HEK293 (cell line): Measurements from ENCODE around the gene CDC27.
"Not testable (repeated sequence)": the region's sequence is repeated elsewhere in the genome, so short reads cannot be mapped to it uniquely, and the experiment has no call there.

ENCODE experiments used
- CTCF ChIA-PET: fragments of 350-600 bp; formaldehyde crosslinking; extraction: SDS; loops from one replicate; lab custom pipeline; 2021; ENCODE audit warnings: antibody characterized with exemption; lab: Yijun Ruan, JAX
- POLR2A ChIA-PET: fragments of 300-600 bp; formaldehyde crosslinking; extraction: SDS; loops from one replicate; lab custom pipeline; 2020; ENCODE audit warnings: antibody characterized with exemption, inconsistent platforms; lab: Yijun Ruan, JAX
- H3K27ac ChIP-seq: fragments of 200-500 bp; sonication (Bioruptor generic); 2 replicates; pipeline ENCODE4 v1.5.1; 2014; ENCODE audit warnings: low read depth, low read length, control low read depth, inconsistent platforms; ENCODE audit errors: extremely low read depth
- H3K36me3 ChIP-seq, 2 experiments: fragments of 200-500 bp in 1 of 2; sonication (Bioruptor generic) in 1 of 2; 1 replicate in 1 of 2; 2 replicates in 1 of 2; pipeline ENCODE4 v1.5.1; 2014 to 2017; ENCODE audit warnings: inconsistent platforms in 2 of 2, low read length in 2 of 2; ENCODE audit not compliant: control insufficient read depth in 2 of 2, insufficient read depth in 1 of 2
- H3K4me1 ChIP-seq: fragments of 200-500 bp; sonication (Bioruptor generic); 2 replicates; pipeline ENCODE4 v1.5.1; 2014; ENCODE audit warnings: mild to moderate bottlenecking, low read length, inconsistent platforms; ENCODE audit not compliant: control insufficient read depth, insufficient read depth
- H3K4me3 ChIP-seq: 2 replicates; pipeline ENCODE4 v1.5.1; 2011; ENCODE audit warnings: low read depth, mild to moderate bottlenecking, control low read depth, low read length, moderate library complexity
- H3K9me3 ChIP-seq: fragments of 200-500 bp; sonication (Bioruptor generic); 2 replicates; pipeline ENCODE4 v1.5.1; 2014; ENCODE audit warnings: low read depth, low read length, inconsistent platforms; ENCODE audit not compliant: control insufficient read depth, insufficient read depth
- GLIS1 ChIP-seq: fragments of 450-650 bp; formaldehyde crosslinking; IDR thresholded peaks from 2 replicates; pipeline ENCODE4 v1.5.1; 2016; ENCODE audit warnings: missing biosample characterization, missing genetic modification characterization
- WT1 ChIP-seq: fragments of 450-650 bp; formaldehyde crosslinking; IDR thresholded peaks from 2 replicates; pipeline ENCODE4 v1.5.1; 2016; ENCODE audit warnings: missing biosample characterization, missing genetic modification characterization
- ZBTB10 ChIP-seq: fragments of 450-650 bp; formaldehyde crosslinking; IDR thresholded peaks from 2 replicates; pipeline ENCODE4 v1.5.1; 2016; ENCODE audit warnings: missing biosample characterization, missing genetic modification characterization
- ZEB2 ChIP-seq: fragments of 450-650 bp; formaldehyde crosslinking; IDR thresholded peaks from 2 replicates; pipeline ENCODE4 v1.5.1; 2016; ENCODE audit warnings: missing biosample characterization, missing genetic modification characterization
- ZIC2 ChIP-seq: fragments of 450-650 bp; formaldehyde crosslinking; IDR thresholded peaks from 2 replicates; pipeline ENCODE4 v1.5.1; 2016; ENCODE audit warnings: missing biosample characterization, missing genetic modification characterization
- ZNF121 ChIP-seq: fragments of 450-650 bp; formaldehyde crosslinking; IDR thresholded peaks from 2 replicates; pipeline ENCODE4 v1.5.1; 2016; ENCODE audit warnings: missing biosample characterization, missing genetic modification characterization
- ZNF138 ChIP-seq: fragments of 450-650 bp; formaldehyde crosslinking; IDR thresholded peaks from 2 replicates; pipeline ENCODE4 v1.5.1; 2016; ENCODE audit warnings: missing biosample characterization, missing genetic modification characterization, borderline replicate concordance
- ZNF248 ChIP-seq: fragments of 450-650 bp; formaldehyde crosslinking; IDR thresholded peaks from 2 replicates; pipeline ENCODE4 v1.5.1; 2017; ENCODE audit warnings: missing biosample characterization, missing genetic modification characterization
- ZNF350 ChIP-seq: fragments of 450-650 bp; formaldehyde crosslinking; IDR thresholded peaks from 2 replicates; pipeline ENCODE4 v1.5.0; 2017; ENCODE audit warnings: missing biosample characterization, mild to moderate bottlenecking, missing genetic modification characterization
- ZNF394 ChIP-seq: fragments of 450-650 bp; formaldehyde crosslinking; IDR thresholded peaks from 2 replicates; pipeline ENCODE4 v1.5.1; 2016; ENCODE audit warnings: missing biosample characterization, missing genetic modification characterization, mild to moderate bottlenecking, moderate library complexity, borderline replicate concordance
- ZNF677 ChIP-seq: fragments of 450-650 bp; IDR thresholded peaks from 2 replicates; pipeline ENCODE4 v1.5.0; 2018; ENCODE audit warnings: missing biosample characterization, mild to moderate bottlenecking, missing genetic modification characterization, moderate library complexity
- ZXDB ChIP-seq: fragments of 450-650 bp; formaldehyde crosslinking; IDR thresholded peaks from 2 replicates; pipeline ENCODE4 v1.5.1; 2016; ENCODE audit warnings: missing biosample characterization, missing genetic modification characterization
- TF ChIP-seq, protein P1 (sequence below): fragments of 450-650 bp; formaldehyde crosslinking; IDR thresholded peaks from 2 replicates; pipeline ENCODE4 v1.5.1; 2016; ENCODE audit warnings: missing biosample characterization, missing genetic modification characterization
- TF ChIP-seq, protein P2 (sequence below): fragments of 450-650 bp; formaldehyde crosslinking; IDR thresholded peaks from 2 replicates; pipeline ENCODE4 v1.5.1; 2016; ENCODE audit warnings: missing biosample characterization, missing genetic modification characterization
- TF ChIP-seq, protein P3 (sequence below): fragments of 450-650 bp; formaldehyde crosslinking; IDR thresholded peaks from 2 replicates; pipeline ENCODE4 v1.5.1; 2016; ENCODE audit warnings: missing biosample characterization, missing genetic modification characterization

Gene CDC27

GRCh38 chr17:47076171-47076570, 112.9 kb downstream of the CDC27 start:
- Histone ChIP-seq H3K4me3 (no peak overlapping the region), H3K4me1 (peaks cover 4% of the 10 kb centered on the region; the same call in 1 of the 2 replicates), H3K9me3 (no peaks in the 10 kb centered on the region), H3K27ac (no peak overlapping the region), H3K36me3 (peaks cover 0 to 5% of the 10 kb centered on the region in 2 experiments; a peak in 1 of 3 replicates)
- TF ChIP-seq, protein P1, sequence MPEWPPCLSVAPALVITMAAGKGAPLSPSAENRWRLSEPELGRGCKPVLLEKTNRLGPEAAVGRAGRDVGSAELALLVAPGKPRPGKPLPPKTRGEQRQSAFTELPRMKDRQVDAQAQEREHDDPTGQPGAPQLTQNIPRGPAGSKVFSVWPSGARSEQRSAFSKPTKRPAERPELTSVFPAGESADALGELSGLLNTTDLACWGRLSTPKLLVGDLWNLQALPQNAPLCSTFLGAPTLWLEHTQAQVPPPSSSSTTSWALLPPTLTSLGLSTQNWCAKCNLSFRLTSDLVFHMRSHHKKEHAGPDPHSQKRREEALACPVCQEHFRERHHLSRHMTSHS (tag by site-specific recombination): no peak
- TF ChIP-seq ZNF677: peak; percentile 68
- ChIA-PET CTCF (interaction anchor here (0.7 kb wide), 1 partner anchor 75 kb away, joined by 3 read pairs; no protein-coding TSS in a partner anchor), POLR2A (interaction anchor here (1.3 kb wide), 1 partner anchor 9 kb away, joined by 5 read pairs; no protein-coding TSS in a partner anchor)

GRCh38 chr17:47074361-47074760, 114.7 kb downstream of the CDC27 start:
- CTCF ChIA-PET, H3K9me3 ChIP-seq, H3K36me3 ChIP-seq, H3K4me3 ChIP-seq, H3K27ac ChIP-seq, POLR2A ChIA-PET, H3K4me1 ChIP-seq: not testable (repeated sequence)
- TF ChIP-seq ZNF121 (tag by site-specific recombination): peak; percentile 69; the same call in 1 of the 2 replicates

- POLR2A ChIA-PET, H3K4me1 ChIP-seq, H3K27ac ChIP-seq, H3K9me3 ChIP-seq, H3K4me3 ChIP-seq, H3K36me3 ChIP-seq, CTCF ChIA-PET: not testable (repeated sequence)
These were observed 115.5 kb downstream of the CDC27 start for GRCh38 chr17:47073629-47074028.

DNA sequence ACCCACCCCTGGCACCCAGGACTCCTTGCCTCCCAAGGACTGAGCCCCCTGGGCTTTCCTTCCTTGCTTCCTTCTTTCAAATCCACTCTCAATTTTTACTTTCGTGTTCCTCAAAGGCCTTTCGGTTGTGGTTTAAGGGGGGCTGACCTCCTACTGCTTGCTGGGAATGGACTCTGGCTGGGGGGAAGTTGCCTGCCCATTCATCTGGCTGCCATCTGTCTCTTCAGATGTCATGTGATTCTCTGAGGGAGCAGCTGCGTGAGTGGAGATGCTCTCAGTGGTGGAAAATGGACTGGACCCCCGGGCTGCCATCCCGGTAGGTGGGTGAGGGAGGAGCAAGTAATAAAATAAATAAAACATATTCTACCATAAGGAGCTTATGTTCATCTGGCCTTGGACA, 116.2 kb downstream of the CDC27 start:
- Histone ChIP-seq H3K27ac (no peak overlapping the region), H3K36me3 (peaks cover 0 to 2% of the 10 kb centered on the region in 2 experiments; a peak in 1 of 3 replicates), H3K4me1 (peaks cover 4% of the 10 kb centered on the region; the same call in 1 of the 2 replicates), H3K9me3 (no peaks in the 10 kb centered on the region), H3K4me3 (no peak overlapping the region)
- ChIA-PET POLR2A (no interaction called here), CTCF (no interaction called here)
- TF ChIP-seq WT1 (tag by site-specific recombination): no peak
- TF ChIP-seq GLIS1: peak; percentile 63
- no peak for TF ChIP-seq ZNF248 (tag by site-specific recombination)
- no peak for TF ChIP-seq ZEB2 (tag by site-specific recombination)
- TF ChIP-seq ZIC2: peak; percentile 38; the same call in 1 of the 2 replicates
- TF ChIP-seq, protein P2, sequence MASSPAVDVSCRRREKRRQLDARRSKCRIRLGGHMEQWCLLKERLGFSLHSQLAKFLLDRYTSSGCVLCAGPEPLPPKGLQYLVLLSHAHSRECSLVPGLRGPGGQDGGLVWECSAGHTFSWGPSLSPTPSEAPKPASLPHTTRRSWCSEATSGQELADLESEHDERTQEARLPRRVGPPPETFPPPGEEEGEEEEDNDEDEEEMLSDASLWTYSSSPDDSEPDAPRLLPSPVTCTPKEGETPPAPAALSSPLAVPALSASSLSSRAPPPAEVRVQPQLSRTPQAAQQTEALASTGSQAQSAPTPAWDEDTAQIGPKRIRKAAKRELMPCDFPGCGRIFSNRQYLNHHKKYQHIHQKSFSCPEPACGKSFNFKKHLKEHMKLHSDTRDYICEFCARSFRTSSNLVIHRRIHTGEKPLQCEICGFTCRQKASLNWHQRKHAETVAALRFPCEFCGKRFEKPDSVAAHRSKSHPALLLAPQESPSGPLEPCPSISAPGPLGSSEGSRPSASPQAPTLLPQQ (tag by site-specific recombination): no peak
- peak; percentile 33; the same call in 1 of the 2 replicates for TF ChIP-seq ZNF394 (tag by site-specific recombination)
- TF ChIP-seq ZBTB10 (tag by site-specific recombination): no peak
- TF ChIP-seq ZXDB (tag by site-specific recombination): no peak
- no peak for TF ChIP-seq ZNF138 (tag by site-specific recombination)
- TF ChIP-seq, protein P3, sequence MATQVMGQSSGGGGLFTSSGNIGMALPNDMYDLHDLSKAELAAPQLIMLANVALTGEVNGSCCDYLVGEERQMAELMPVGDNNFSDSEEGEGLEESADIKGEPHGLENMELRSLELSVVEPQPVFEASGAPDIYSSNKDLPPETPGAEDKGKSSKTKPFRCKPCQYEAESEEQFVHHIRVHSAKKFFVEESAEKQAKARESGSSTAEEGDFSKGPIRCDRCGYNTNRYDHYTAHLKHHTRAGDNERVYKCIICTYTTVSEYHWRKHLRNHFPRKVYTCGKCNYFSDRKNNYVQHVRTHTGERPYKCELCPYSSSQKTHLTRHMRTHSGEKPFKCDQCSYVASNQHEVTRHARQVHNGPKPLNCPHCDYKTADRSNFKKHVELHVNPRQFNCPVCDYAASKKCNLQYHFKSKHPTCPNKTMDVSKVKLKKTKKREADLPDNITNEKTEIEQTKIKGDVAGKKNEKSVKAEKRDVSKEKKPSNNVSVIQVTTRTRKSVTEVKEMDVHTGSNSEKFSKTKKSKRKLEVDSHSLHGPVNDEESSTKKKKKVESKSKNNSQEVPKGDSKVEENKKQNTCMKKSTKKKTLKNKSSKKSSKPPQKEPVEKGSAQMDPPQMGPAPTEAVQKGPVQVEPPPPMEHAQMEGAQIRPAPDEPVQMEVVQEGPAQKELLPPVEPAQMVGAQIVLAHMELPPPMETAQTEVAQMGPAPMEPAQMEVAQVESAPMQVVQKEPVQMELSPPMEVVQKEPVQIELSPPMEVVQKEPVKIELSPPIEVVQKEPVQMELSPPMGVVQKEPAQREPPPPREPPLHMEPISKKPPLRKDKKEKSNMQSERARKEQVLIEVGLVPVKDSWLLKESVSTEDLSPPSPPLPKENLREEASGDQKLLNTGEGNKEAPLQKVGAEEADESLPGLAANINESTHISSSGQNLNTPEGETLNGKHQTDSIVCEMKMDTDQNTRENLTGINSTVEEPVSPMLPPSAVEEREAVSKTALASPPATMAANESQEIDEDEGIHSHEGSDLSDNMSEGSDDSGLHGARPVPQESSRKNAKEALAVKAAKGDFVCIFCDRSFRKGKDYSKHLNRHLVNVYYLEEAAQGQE (tag by site-specific recombination): no peak
- no peak for TF ChIP-seq ZNF350 (tag by site-specific recombination)
